Stimulated activated CD4-positive, alpha-beta T cell treated with anti-CD3 and anti-CD28 coated beads, Interleukin-1b, Interleukin-23, amount 100 ng/mL, for 1 hour (primary cell): ENCODE measurements around the gene ERGIC3.

ENCODE experiments used
- DNase-seq, 2 donors: peaks; one replicate each; pipeline ENCODE4 v3.0.0-alpha.2; 2020; ENCODE audit warnings: low read depth in 2 of 2

Gene ERGIC3

GRCh38 chr20:35561268-35561667, 19.4 kb downstream of the ERGIC3 start:
- DNase-seq, result no peak

GRCh38 chr20:35561671-35562070, 19.8 kb downstream of the ERGIC3 start:
- DNase-seq, result no peak

GRCh38 chr20:35562541-35563110, 20.7 kb downstream of the ERGIC3 start:
- no peak for DNase-seq

GRCh38 chr20:35563834-35564233, 22.0 kb downstream of the ERGIC3 start:
- DNase-seq, result no peak

GRCh38 chr20:35564905-35565304, 23.0 kb downstream of the ERGIC3 start:
- DNase-seq, result no peak

GRCh38 chr20:35568645-35569044, 26.8 kb downstream of the ERGIC3 start:
- no peak for DNase-seq

- DNase-seq, result no peak
Observed at GRCh38 chr20:35571555-35571954, 29.7 kb downstream of the ERGIC3 start.

GRCh38 chr20:35572838-35573237, 31.0 kb downstream of the ERGIC3 start:
- no peak for DNase-seq

GRCh38 chr20:35575958-35576357, 34.1 kb downstream of the ERGIC3 start:
- no peak for DNase-seq

GRCh38 chr20:35576816-35577215, 34.9 kb downstream of the ERGIC3 start:
- no peak for DNase-seq

GRCh38 chr20:35578469-35578868, 36.6 kb downstream of the ERGIC3 start:
- DNase-seq, result no peak

- DNase-seq, result no peak
Observed at GRCh38 chr20:35579196-35579595, 37.3 kb downstream of the ERGIC3 start.

GRCh38 chr20:35582131-35582530, 40.3 kb downstream of the ERGIC3 start:
- DNase-seq, result no peak

- no peak for DNase-seq
Observed at GRCh38 chr20:35582741-35583404, 41.0 kb downstream of the ERGIC3 start.

- no peak for DNase-seq
Observed at GRCh38 chr20:35583636-35584560, 42.0 kb downstream of the ERGIC3 start.

- DNase-seq, result no peak
Observed at GRCh38 chr20:35586751-35587425, 45.0 kb downstream of the ERGIC3 start.

- DNase-seq, result no peak
Observed at GRCh38 chr20:35587436-35587835, 45.6 kb downstream of the ERGIC3 start.

- no peak for DNase-seq
Observed at GRCh38 chr20:35588397-35588796, 46.5 kb downstream of the ERGIC3 start.

- DNase-seq, result no peak
Observed at GRCh38 chr20:35592339-35592974, 50.6 kb downstream of the ERGIC3 start.

- no peak for DNase-seq
Observed at GRCh38 chr20:35595456-35595855, 53.6 kb downstream of the ERGIC3 start.

- DNase-seq, result no peak
Observed at GRCh38 chr20:35595901-35596300, 54.0 kb downstream of the ERGIC3 start.

- DNase-seq, result no peak
Observed at GRCh38 chr20:35597186-35597585, 55.3 kb downstream of the ERGIC3 start.
